Measurements from ENCODE around the gene DGKD.

DNA sequence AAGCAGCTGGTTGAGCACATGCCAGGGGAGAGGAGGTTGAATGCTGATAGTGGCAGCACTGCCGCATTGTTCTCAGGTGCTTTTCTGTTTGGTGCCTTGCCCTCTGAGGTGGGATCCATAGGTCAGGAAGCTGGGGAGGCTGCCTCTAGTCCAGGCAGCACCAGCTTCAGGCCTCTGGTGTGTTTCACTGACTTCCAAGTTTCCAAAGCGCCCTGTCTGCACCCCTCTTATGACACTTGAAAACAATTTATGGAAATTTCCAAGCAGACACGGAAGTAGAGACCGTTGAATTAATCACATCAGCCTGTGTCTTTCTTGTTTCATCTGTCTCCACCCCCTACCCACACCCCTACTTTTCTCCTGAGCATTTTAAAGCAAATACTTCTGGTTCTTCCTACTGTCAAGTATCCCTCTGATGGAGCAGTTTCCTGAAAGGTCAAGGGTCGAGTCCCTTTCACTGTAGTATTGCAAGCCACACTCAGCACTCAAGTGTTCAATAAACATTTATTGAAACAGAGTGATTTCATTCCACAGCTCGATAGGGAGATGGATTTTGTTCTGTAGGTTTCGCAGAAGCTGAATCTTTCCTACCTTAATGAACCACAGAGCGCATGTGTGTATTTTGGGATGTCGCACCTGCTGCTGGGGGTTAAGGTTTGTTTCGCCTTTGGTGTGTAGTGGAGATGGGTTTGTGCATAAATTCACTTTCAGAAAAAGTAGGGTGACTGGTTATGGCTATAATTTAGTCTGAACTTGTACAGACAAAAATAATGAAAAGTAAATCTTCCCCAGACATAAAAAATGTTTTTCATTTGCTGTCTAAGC, 21.4 kb downstream of the DGKD start:
- no peak for TF ChIP-seq REST (IDR thresholded peaks at IDR 0.05; ENCODE audit: insufficient replicate concordance, low read depth)
- TF ChIP-seq, protein P1, sequence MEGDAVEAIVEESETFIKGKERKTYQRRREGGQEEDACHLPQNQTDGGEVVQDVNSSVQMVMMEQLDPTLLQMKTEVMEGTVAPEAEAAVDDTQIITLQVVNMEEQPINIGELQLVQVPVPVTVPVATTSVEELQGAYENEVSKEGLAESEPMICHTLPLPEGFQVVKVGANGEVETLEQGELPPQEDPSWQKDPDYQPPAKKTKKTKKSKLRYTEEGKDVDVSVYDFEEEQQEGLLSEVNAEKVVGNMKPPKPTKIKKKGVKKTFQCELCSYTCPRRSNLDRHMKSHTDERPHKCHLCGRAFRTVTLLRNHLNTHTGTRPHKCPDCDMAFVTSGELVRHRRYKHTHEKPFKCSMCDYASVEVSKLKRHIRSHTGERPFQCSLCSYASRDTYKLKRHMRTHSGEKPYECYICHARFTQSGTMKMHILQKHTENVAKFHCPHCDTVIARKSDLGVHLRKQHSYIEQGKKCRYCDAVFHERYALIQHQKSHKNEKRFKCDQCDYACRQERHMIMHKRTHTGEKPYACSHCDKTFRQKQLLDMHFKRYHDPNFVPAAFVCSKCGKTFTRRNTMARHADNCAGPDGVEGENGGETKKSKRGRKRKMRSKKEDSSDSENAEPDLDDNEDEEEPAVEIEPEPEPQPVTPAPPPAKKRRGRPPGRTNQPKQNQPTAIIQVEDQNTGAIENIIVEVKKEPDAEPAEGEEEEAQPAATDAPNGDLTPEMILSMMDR (IDR thresholded peaks at IDR 0.05; ENCODE audit: insufficient read depth, low read length), result no peak
